ENCODE results near the gene CD274. TPM values are rescaled to one million over a fixed set of nuclear protein-coding genes. Genes with fewer than 3 reads are reported as not detected.
"Not testable (repeated sequence)": the region's sequence is repeated elsewhere in the genome, so short reads cannot be mapped to it uniquely, and the experiment has no call there.

Gene CD274
- total RNA-seq, 1 experiment from 2014 or later: not detected

DNA sequence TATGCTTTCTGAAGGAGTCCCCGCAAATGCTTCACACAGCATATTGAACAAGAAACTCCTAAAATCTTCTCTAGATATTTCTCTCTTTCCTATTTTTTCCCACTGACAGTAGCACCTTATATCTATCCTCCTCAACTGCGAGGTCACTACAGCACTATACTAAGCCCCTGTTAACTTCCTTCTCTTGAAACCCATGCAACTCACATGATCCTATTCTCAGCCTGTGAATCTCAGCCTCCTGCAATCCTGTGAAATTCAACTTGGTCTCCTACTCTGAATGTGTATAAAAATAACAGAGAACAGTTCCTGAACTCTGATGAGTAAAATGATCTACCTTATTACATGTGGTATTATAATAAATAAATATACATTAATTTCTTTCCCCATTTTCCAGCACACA lies 6.5 kb upstream of the CD274 start:
- H3K36me3 Mint-ChIP-seq (ENCODE audit: insufficient read depth in 1 of 3, low read depth in 3 of 3): no peaks in the 10 kb centered on the region
- H3K4me1 Mint-ChIP-seq: peaks cover under 1 to 2% of the 10 kb centered on the region in 2 experiments; a peak in 3 of 4 replicates
- Histone ChIP-seq H3K4me1 (ENCODE audit: insufficient read depth, low read length) (no peaks in the 10 kb centered on the region), H3K27ac (ENCODE audit: insufficient read length, low read depth, low read length) (no peak overlapping the region), H4K91ac (ENCODE audit: insufficient read length, low read depth, low read length) (no peak overlapping the region), H3K9ac (ENCODE audit: extremely low read depth, insufficient read length, low read length) (no peak overlapping the region), H4K5ac (ENCODE audit: insufficient read length, low read depth, low read length) (no peak overlapping the region), H2BK5ac (ENCODE audit: insufficient read length, low read length) (no peak overlapping the region), H2BK12ac (ENCODE audit: insufficient read length, low read depth, low read length) (no peak overlapping the region), H2BK15ac (ENCODE audit: low read depth, low read length) (no peak overlapping the region), H2BK20ac (ENCODE audit: low read depth, low read length, poor library complexity, severe bottlenecking) (no peak overlapping the region), H4K8ac (replicated peaks; ENCODE audit: insufficient read length, low read depth, low read length) (no peak overlapping the region), H4K20me1 (ENCODE audit: control insufficient read depth, insufficient read depth, insufficient read length) (no peaks in the 10 kb centered on the region), H3K56ac (ENCODE audit: insufficient read length, low read depth, low read length) (no peak overlapping the region), H3K14ac (ENCODE audit: insufficient read depth, low read length) (no peak overlapping the region), H3K9me3 (ENCODE audit: control insufficient read depth, low read depth, low read length) (no peaks in the 10 kb centered on the region), H3K23me2 (ENCODE audit: insufficient read length, low read depth, low read length, poor library complexity, severe bottlenecking) (no peaks in the 10 kb centered on the region), H3K18ac (ENCODE audit: insufficient read length, low read depth, low read length) (no peak overlapping the region), H2AK5ac (ENCODE audit: insufficient read length, low read length) (no peak overlapping the region), H3K79me1 (ENCODE audit: insufficient read depth, low read depth, low read length, poor library complexity, severe bottlenecking) (no peaks in the 10 kb centered on the region), H3K79me2 (ENCODE audit: insufficient read depth, low read length) (no peaks in the 10 kb centered on the region), H3K4me2 (ENCODE audit: insufficient read depth, insufficient read length, low read length) (no peak overlapping the region), H3K23ac (ENCODE audit: insufficient read length, low read depth, low read length) (no peak overlapping the region), H2AFZ (ENCODE audit: low read length) (no peak overlapping the region), H3K27me3 (ENCODE audit: insufficient read depth, low read length) (no peaks in the 10 kb centered on the region), H3T11ph (ENCODE audit: low read length) (no peak overlapping the region), H2BK120ac (ENCODE audit: low read depth, low read length, poor library complexity, severe bottlenecking) (no peak overlapping the region), H3K4ac (ENCODE audit: low read depth, low read length) (no peak overlapping the region)
- H3K27me3 Mint-ChIP-seq (ENCODE audit: low read depth): peaks cover 21% of the 10 kb centered on the region
- H3K27ac Mint-ChIP-seq: no peak overlapping the region
- no peak for DNase-seq
- TF ChIP-seq, protein P1, sequence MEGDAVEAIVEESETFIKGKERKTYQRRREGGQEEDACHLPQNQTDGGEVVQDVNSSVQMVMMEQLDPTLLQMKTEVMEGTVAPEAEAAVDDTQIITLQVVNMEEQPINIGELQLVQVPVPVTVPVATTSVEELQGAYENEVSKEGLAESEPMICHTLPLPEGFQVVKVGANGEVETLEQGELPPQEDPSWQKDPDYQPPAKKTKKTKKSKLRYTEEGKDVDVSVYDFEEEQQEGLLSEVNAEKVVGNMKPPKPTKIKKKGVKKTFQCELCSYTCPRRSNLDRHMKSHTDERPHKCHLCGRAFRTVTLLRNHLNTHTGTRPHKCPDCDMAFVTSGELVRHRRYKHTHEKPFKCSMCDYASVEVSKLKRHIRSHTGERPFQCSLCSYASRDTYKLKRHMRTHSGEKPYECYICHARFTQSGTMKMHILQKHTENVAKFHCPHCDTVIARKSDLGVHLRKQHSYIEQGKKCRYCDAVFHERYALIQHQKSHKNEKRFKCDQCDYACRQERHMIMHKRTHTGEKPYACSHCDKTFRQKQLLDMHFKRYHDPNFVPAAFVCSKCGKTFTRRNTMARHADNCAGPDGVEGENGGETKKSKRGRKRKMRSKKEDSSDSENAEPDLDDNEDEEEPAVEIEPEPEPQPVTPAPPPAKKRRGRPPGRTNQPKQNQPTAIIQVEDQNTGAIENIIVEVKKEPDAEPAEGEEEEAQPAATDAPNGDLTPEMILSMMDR (conservative IDR thresholded peaks at IDR 0.05): no peak
- no peak overlapping the region for H3K4me3 Mint-ChIP-seq
- peaks cover 0 to 2% of the 10 kb centered on the region in 2 experiments; a peak in 1 of 5 replicates for H3K9me3 Mint-ChIP-seq
- WGBS (ENCODE audit: extremely low coverage, insufficient read length, low lambda C conversion rate): no CpG with 5 or more reads among the region's 2 CpGs

DNA sequence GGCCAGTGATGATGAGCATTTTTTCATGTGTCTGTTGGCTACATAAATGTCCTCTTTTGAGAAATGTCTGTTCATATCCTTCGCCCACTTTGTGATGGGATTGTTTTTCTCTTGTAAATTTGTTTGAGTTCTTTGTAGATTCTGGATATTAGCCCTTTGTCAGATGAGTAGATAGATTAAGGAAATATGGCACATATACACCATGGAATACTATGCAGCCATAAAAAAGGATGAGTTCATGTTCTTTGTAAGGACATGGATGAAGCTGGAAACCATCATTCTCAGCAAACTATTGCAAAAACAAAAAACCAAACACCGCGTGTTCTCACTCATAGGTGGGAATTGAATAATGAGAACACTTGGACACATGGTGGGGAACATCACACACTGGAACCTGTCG lies 5.2 kb upstream of the CD274 start:
- not testable (repeated sequence) for H2BK20ac ChIP-seq (ENCODE audit: low read depth, low read length, poor library complexity, severe bottlenecking); H3K18ac ChIP-seq (ENCODE audit: insufficient read length, low read depth, low read length); H3K9ac ChIP-seq (ENCODE audit: extremely low read depth, insufficient read length, low read length); H3K23ac ChIP-seq (ENCODE audit: insufficient read length, low read depth, low read length); H3K36me3 Mint-ChIP-seq (ENCODE audit: insufficient read depth in 1 of 3, low read depth in 3 of 3); H4K20me1 ChIP-seq (ENCODE audit: control insufficient read depth, insufficient read depth, insufficient read length); H2BK12ac ChIP-seq (ENCODE audit: insufficient read length, low read depth, low read length); H3K27ac ChIP-seq (ENCODE audit: insufficient read length, low read depth, low read length); H3K4me1 Mint-ChIP-seq; H3K4me2 ChIP-seq (ENCODE audit: insufficient read depth, insufficient read length, low read length); DNase-seq; H3K56ac ChIP-seq (ENCODE audit: insufficient read length, low read depth, low read length); H3K79me2 ChIP-seq (ENCODE audit: insufficient read depth, low read length); H2AK5ac ChIP-seq (ENCODE audit: insufficient read length, low read length); H3K4me1 ChIP-seq (ENCODE audit: insufficient read depth, low read length); H2BK120ac ChIP-seq (ENCODE audit: low read depth, low read length, poor library complexity, severe bottlenecking); H3K9me3 ChIP-seq (ENCODE audit: control insufficient read depth, low read depth, low read length); H4K5ac ChIP-seq (ENCODE audit: insufficient read length, low read depth, low read length); H3K79me1 ChIP-seq (ENCODE audit: insufficient read depth, low read depth, low read length, poor library complexity, severe bottlenecking); H3K9me3 Mint-ChIP-seq; H2AFZ ChIP-seq (ENCODE audit: low read length); H3K4me3 Mint-ChIP-seq; H3K23me2 ChIP-seq (ENCODE audit: insufficient read length, low read depth, low read length, poor library complexity, severe bottlenecking); H3K27ac Mint-ChIP-seq; H4K91ac ChIP-seq (ENCODE audit: insufficient read length, low read depth, low read length); H4K8ac ChIP-seq (replicated peaks; ENCODE audit: insufficient read length, low read depth, low read length); H3K4ac ChIP-seq (ENCODE audit: low read depth, low read length); H3T11ph ChIP-seq (ENCODE audit: low read length); H3K14ac ChIP-seq (ENCODE audit: insufficient read depth, low read length); H3K27me3 ChIP-seq (ENCODE audit: insufficient read depth, low read length); H2BK5ac ChIP-seq (ENCODE audit: insufficient read length, low read length); H2BK15ac ChIP-seq (ENCODE audit: low read depth, low read length)
- H3K27me3 Mint-ChIP-seq (ENCODE audit: low read depth): peaks cover 30% of the 10 kb centered on the region
- no CpG with 5 or more reads among the region's 4 CpGs for WGBS (ENCODE audit: extremely low coverage, insufficient read length, low lambda C conversion rate)

Data from H9 (cell line).